ENCODE measurements around the gene CRISP2. TPM values are rescaled to one million over a fixed set of nuclear protein-coding genes. Genes with fewer than 3 reads are reported as not detected.

Gene CRISP2
- total and polyA plus RNA-seq, 2 of the 13 experiments (the other 11 are each of a cell fraction or from before 2014, with no cell fraction given) = not detected

DNA sequence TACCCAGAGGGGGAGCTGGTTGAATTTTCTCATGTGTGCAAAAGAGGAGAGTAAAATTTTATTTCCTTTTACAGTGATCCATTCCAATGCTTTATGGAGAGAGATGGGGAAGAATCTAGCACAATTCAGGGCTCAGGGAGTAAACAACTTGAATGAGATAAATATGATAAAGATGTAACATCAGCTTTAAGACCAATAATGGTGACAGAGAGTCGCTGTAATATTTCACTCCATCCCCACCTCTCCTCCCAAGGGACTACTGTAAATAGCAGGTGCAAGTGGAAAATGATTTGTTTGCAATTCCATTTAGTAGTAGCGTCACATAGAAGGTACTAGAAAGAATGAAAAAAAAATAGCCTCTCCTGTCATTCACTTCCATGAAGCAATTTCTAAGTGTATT lies 26.1 kb upstream of the CRISP2 start:
- Histone ChIP-seq H3K9me3 (ENCODE audit: low read length) (no peaks in the 10 kb centered on the region), H4K20me1 (ENCODE audit: insufficient read depth, low read length) (no peaks in the 10 kb centered on the region), H3K27ac (ENCODE audit: extremely low read length, insufficient read depth, low read length) (no peak overlapping the region), H3K4me3 (replicated peaks in 1 of 3; ENCODE audit: insufficient read depth in 1 of 3, low read depth in 2 of 3, low read length in 3 of 3) (no peak overlapping the region), H3K36me3 (replicated peaks in 1 of 2; ENCODE audit: control insufficient read depth in 1 of 2, insufficient read depth in 2 of 2, low read length in 2 of 2) (no peaks in the 10 kb centered on the region), H3K4me1 (ENCODE audit: insufficient read depth, low read length) (no peaks in the 10 kb centered on the region), H3K4me2 (ENCODE audit: low read depth, low read length) (no peak overlapping the region), H3K79me2 (ENCODE audit: insufficient read depth, low read length) (no peaks in the 10 kb centered on the region), H3K27me3 (ENCODE audit: control insufficient read depth in 1 of 2, insufficient read depth in 2 of 2, low read length in 2 of 2) (no peaks in the 10 kb centered on the region), H2AFZ (ENCODE audit: low read length) (no peak overlapping the region), H3K9ac (ENCODE audit: insufficient read depth, low read depth, low read length) (no peak overlapping the region)
- TF ChIP-seq MXD4 (CRISPR knock-in tag; IDR thresholded peaks at IDR 0.05) (no peak), MAFG (CRISPR knock-in tag; IDR thresholded peaks at IDR 0.05) (no peak), REPIN1 (CRISPR knock-in tag; IDR thresholded peaks at IDR 0.05; ENCODE audit: borderline replicate concordance, low read depth) (no peak), ZNF335 (CRISPR knock-in tag; IDR thresholded peaks at IDR 0.05) (no peak), DPF2 (CRISPR knock-in tag; IDR thresholded peaks at IDR 0.05; ENCODE audit: borderline replicate concordance, low read depth) (no peak), ZNF143 (CRISPR knock-in tag; IDR thresholded peaks at IDR 0.05) (no peak), EP300 (IDR thresholded peaks at IDR 0.05; ENCODE audit: low read depth in 2 of 2, low read length in 2 of 2) (no peak), EP300 (CRISPR knock-in tag; IDR thresholded peaks at IDR 0.05; ENCODE audit: borderline replicate concordance) (no peak), ZNF841 (CRISPR knock-in tag; IDR thresholded peaks at IDR 0.05; ENCODE audit: borderline replicate concordance) (no peak), ZNF253 (CRISPR knock-in tag; IDR thresholded peaks at IDR 0.05; ENCODE audit: borderline replicate concordance) (no peak), POLR2AphosphoS5 (IDR thresholded peaks at IDR 0.05; ENCODE audit: low read depth, low read length) (no peak)
- TF ChIP-seq, protein P1, sequence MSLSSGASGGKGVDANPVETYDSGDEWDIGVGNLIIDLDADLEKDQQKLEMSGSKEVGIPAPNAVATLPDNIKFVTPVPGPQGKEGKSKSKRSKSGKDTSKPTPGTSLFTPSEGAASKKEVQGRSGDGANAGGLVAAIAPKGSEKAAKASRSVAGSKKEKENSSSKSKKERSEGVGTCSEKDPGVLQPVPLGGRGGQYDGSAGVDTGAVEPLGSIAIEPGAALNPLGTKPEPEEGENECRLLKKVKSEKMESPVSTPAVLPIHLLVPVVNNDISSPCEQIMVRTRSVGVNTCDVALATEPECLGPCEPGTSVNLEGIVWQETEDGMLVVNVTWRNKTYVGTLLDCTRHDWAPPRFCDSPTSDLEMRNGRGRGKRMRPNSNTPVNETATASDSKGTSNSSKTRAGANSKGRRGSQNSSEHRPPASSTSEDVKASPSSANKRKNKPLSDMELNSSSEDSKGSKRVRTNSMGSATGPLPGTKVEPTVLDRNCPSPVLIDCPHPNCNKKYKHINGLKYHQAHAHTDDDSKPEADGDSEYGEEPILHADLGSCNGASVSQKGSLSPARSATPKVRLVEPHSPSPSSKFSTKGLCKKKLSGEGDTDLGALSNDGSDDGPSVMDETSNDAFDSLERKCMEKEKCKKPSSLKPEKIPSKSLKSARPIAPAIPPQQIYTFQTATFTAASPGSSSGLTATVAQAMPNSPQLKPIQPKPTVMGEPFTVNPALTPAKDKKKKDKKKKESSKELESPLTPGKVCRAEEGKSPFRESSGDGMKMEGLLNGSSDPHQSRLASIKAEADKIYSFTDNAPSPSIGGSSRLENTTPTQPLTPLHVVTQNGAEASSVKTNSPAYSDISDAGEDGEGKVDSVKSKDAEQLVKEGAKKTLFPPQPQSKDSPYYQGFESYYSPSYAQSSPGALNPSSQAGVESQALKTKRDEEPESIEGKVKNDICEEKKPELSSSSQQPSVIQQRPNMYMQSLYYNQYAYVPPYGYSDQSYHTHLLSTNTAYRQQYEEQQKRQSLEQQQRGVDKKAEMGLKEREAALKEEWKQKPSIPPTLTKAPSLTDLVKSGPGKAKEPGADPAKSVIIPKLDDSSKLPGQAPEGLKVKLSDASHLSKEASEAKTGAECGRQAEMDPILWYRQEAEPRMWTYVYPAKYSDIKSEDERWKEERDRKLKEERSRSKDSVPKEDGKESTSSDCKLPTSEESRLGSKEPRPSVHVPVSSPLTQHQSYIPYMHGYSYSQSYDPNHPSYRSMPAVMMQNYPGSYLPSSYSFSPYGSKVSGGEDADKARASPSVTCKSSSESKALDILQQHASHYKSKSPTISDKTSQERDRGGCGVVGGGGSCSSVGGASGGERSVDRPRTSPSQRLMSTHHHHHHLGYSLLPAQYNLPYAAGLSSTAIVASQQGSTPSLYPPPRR (CRISPR knock-in tag; IDR thresholded peaks at IDR 0.05; ENCODE audit: borderline replicate concordance) = no peak
- TF ChIP-seq, protein P2, sequence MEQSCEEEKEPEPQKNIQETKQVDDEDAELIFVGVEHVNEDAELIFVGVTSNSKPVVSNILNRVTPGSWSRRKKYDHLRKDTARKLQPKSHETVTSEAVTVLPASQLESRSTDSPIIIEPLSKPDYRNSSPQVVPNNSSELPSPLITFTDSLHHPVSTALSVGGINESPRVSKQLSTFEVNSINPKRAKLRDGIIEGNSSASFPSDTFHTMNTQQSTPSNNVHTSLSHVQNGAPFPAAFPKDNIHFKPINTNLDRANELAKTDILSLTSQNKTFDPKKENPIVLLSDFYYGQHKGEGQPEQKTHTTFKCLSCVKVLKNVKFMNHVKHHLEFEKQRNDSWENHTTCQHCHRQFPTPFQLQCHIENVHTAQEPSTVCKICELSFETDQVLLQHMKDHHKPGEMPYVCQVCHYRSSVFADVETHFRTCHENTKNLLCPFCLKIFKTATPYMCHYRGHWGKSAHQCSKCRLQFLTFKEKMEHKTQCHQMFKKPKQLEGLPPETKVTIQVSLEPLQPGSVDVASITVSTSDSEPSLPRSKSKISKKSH (CRISPR knock-in tag; IDR thresholded peaks at IDR 0.05; ENCODE audit: borderline replicate concordance) = no peak
- no peak for DNase-seq (ENCODE audit: low spot score)
- ChIA-PET CTCF (ENCODE audit: low intra/inter-chr PET ratio, low total read pairs) (no interaction called here), POLR2A (no interaction called here)
- no TSS peak for BruUV-seq (replicated peaks)
- WGBS (ENCODE audit: low lambda C conversion rate) = 0% methylated on average over 2 of the region's 2 CpGs
- in situ Hi-C loops (cut with HindIII; ENCODE audit: extremely low pct_ligation_motif_present, low pct_unique_long_range_greater_than_20kb) (no loop called here), intact Hi-C loops (cut with micrococcal nuclease; ENCODE audit: unreplicated experiment) (no loop called here)
- FAIRE-seq = no peak
- ATAC-seq = no peak
